A673 (cell line): Measurements from ENCODE around the gene BCKDHA. TPM values are rescaled to one million over a fixed set of nuclear protein-coding genes. Genes with fewer than 3 reads are reported as not detected.
"Not testable (repeated sequence)": the region's sequence is repeated elsewhere in the genome, so short reads cannot be mapped to it uniquely, and the experiment has no call there.

Source experiments
- BruUV-seq: library from RNA; stranded (reverse); fragments of 400-500 nt; replicated peaks from 2 replicates; lab custom pipeline; 2021; lab: Mats Ljungman, UMichigan
- CTCF ChIA-PET: fragments of 300-600 bp; sonication (Branson Sonifier 250); formaldehyde crosslinking; loops from one replicate; lab custom pipeline; 2022; ENCODE audit warnings: antibody characterized with exemption; lab: Charles Lee
- POLR2A ChIA-PET: fragments of 300-600 bp; sonication (Branson Sonifier 250); formaldehyde crosslinking; loops from one replicate; lab custom pipeline; 2022; ENCODE audit warnings: antibody characterized with exemption; ENCODE audit not compliant: low non-redundant PET; lab: Charles Lee
- DNase-seq: peaks from one replicate; pipeline ENCODE4 v3.0.0-alpha.2; 2015; ENCODE audit warnings: low spot score
- H3K27ac ChIP-seq: fragments of 200-600 bp; sonication (generic); 2 replicates; pipeline ENCODE4 v1.5.1; 2016; ENCODE audit warnings: mixed run types, low read depth, mild to moderate bottlenecking, mixed read lengths, antibody characterized with exemption, low read length; ENCODE audit not compliant: poor library complexity, severe bottlenecking
- H3K27me3 ChIP-seq: fragments of 200-600 bp; sonication (generic); replicated peaks from 2 replicates; pipeline ENCODE4 v1.6.1; 2017; ENCODE audit warnings: mixed run types, low read depth, mild to moderate bottlenecking, mixed read lengths, antibody characterized with exemption, low read length; ENCODE audit not compliant: insufficient read depth, poor library complexity
- H3K36me3 ChIP-seq: fragments of 200-600 bp; sonication (generic); 2 replicates; pipeline ENCODE4 v1.6.1; 2016; ENCODE audit warnings: mixed run types, mild to moderate bottlenecking, mixed read lengths, antibody characterized with exemption, low read length; ENCODE audit not compliant: insufficient read depth, poor library complexity, severe bottlenecking
- H3K4me1 ChIP-seq: fragments of 200-600 bp; sonication (generic); 2 replicates; pipeline ENCODE4 v1.6.1; 2017; ENCODE audit warnings: mixed run types, mild to moderate bottlenecking, mixed read lengths, antibody characterized with exemption, low read length; ENCODE audit not compliant: insufficient read depth, poor library complexity, severe bottlenecking
- H3K4me3 ChIP-seq: fragments of 200-600 bp; sonication (generic); 2 replicates; pipeline ENCODE4 v1.5.1; 2016; ENCODE audit warnings: low read depth, mixed run types, mild to moderate bottlenecking, mixed read lengths, low read length; ENCODE audit not compliant: poor library complexity, severe bottlenecking
- H3K9me3 ChIP-seq: fragments of 200-600 bp; sonication (generic); 2 replicates; pipeline ENCODE4 v1.6.1; 2016; ENCODE audit warnings: mixed run types, low read depth, mild to moderate bottlenecking, mixed read lengths, antibody characterized with exemption, low read length; ENCODE audit not compliant: poor library complexity, severe bottlenecking
- EZH2 ChIP-seq: fragments of 200-600 bp; sonication (generic); IDR thresholded peaks from 2 replicates; pipeline ENCODE4 v1.6.1; 2017; ENCODE audit warnings: borderline replicate concordance, low read depth, mild to moderate bottlenecking, mixed read lengths, antibody characterized with exemption, low read length; ENCODE audit not compliant: poor library complexity, severe bottlenecking
- intact Hi-C: fragments of 100-400 bp; cut with micrococcal nuclease; formaldehyde crosslinking; loops from one replicate; pipeline ENCODE4 v1.10.0; 2022; ENCODE audit not compliant: unreplicated experiment
- total RNA-seq: library from RNA; stranded (reverse); gene quantifications from 2 replicates; pipeline ENCODE4 v1.2.3, GENCODE V29; 2021
- TF ChIP-seq, protein P1 (sequence below): fragments of 300-800, 200-600 bp; sonication (generic); conservative IDR thresholded peaks from 2 replicates; pipeline ENCODE4 v1.5.1; 2017; ENCODE audit warnings: low read depth, mild to moderate bottlenecking, antibody characterized with exemption, low read length, moderate library complexity, mixed read lengths

Gene BCKDHA
- total RNA-seq, 1 experiment from 2014 or later = 14.7 TPM

DNA sequence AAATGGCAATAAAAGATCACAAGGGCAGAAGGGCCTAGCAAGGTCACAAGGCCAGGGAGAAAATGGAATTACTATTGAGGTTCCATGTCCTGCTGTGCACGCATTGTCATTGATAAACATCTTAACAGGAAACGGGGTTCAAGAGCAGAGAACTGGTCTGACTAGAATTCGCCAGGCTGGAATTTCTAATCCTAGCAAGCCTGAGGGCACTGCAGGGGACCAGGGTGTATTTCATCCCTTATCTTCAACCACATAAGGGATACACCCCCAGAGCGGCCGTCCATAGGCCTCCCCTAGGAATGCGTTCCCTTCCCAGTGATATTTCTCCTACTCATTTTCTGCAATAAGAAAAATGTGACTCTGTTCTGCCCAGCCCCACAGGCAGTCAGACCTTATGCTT lies 64.9 kb downstream of the BCKDHA start:
- CTCF ChIA-PET = no interaction called here
- Histone ChIP-seq H3K4me3 (no peak overlapping the region), H3K27ac (no peak overlapping the region), H3K36me3 (no peaks in the 10 kb centered on the region), H3K9me3 (no peaks in the 10 kb centered on the region), H3K4me1 (no peaks in the 10 kb centered on the region), H3K27me3 (peaks cover 91% of the 10 kb centered on the region)
- no peak for TF ChIP-seq EZH2
- TF ChIP-seq, protein P1, sequence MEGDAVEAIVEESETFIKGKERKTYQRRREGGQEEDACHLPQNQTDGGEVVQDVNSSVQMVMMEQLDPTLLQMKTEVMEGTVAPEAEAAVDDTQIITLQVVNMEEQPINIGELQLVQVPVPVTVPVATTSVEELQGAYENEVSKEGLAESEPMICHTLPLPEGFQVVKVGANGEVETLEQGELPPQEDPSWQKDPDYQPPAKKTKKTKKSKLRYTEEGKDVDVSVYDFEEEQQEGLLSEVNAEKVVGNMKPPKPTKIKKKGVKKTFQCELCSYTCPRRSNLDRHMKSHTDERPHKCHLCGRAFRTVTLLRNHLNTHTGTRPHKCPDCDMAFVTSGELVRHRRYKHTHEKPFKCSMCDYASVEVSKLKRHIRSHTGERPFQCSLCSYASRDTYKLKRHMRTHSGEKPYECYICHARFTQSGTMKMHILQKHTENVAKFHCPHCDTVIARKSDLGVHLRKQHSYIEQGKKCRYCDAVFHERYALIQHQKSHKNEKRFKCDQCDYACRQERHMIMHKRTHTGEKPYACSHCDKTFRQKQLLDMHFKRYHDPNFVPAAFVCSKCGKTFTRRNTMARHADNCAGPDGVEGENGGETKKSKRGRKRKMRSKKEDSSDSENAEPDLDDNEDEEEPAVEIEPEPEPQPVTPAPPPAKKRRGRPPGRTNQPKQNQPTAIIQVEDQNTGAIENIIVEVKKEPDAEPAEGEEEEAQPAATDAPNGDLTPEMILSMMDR = no peak
- POLR2A ChIA-PET = no interaction called here
- no TSS peak for BruUV-seq
- intact Hi-C loops = no loop called here
- DNase-seq = no peak

DNA sequence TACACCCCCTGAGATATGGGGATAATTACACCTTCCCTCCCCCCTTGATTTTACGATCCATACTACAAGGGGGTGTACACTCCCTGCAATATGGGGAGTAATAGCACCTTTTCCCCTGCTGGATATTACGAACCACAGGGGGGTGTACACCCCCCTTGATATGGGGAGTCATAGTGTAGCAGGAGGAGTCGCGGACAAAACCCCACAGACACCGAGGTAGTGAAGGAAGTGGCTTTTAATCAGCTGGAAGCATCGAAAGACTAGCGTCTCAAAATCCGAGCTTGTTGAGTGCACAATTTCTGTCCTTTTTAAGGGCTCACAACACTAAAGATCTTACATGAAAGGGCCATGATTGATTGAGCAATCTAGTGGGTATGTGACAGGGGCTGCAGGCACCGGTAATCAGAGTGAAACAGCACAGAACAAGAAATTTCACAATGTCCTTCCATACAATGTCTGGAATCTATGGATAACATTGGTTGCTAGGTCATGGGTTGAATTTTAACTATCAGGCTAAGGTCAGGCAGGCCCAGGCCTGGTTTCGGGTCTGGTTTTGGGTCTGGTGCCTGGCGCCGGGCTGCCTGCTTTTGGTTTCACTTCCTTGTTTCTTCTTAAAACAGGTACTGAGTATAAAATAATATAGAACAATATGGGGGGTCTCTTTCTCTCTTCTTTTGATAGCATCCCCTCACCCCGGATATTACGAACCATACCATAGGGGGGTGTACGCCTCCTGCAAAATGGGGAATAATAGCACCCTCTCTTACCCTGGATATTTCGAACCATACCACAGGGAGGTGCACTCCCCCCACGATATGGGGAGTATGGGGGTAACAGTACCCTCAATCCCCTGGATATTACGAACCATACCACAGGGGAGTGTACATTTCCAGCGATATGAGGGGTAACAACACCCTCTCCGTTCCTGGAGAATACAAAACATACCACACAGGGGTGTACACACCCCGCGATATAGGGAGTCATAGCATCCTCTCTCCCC lies 65.9 kb downstream of the BCKDHA start:
- intact Hi-C loops, DNase-seq, BruUV-seq, H3K9me3 ChIP-seq, H3K27ac ChIP-seq, H3K4me1 ChIP-seq, CTCF ChIA-PET, H3K36me3 ChIP-seq, H3K4me3 ChIP-seq, POLR2A ChIA-PET: not testable (repeated sequence)
- peaks cover 91% of the 10 kb centered on the region for H3K27me3 ChIP-seq

Other genes starting within 250 kb of the BCKDHA start
- gene CYP2S1, start 204.6 kb upstream of the BCKDHA start, total RNA-seq = 0.19 and 0.24 TPM in 2 replicates
- 0.92 and 1.0 TPM in 2 replicates for gene AXL, start 178.6 kb upstream of the BCKDHA start, total RNA-seq
- 342 and 344 TPM in 2 replicates for gene HNRNPUL1, start 133.4 kb upstream of the BCKDHA start, total RNA-seq
- gene CCDC97, start 87.6 kb upstream of the BCKDHA start, total RNA-seq = 40.8 and 41.8 TPM in 2 replicates
- 92.4 and 102 TPM in 2 replicates for gene TGFB1, start 43.9 kb upstream of the BCKDHA start, total RNA-seq
- 9.9 and 10.7 TPM in 2 replicates for gene B9D2, start 33.7 kb upstream of the BCKDHA start, total RNA-seq
- 4.9 and 8.7 TPM in 2 replicates for gene TMEM91, start 21.3 kb upstream of the BCKDHA start, total RNA-seq
- 35.0 and 43.1 TPM in 2 replicates for gene EXOSC5, start 459 bp upstream of the BCKDHA start, total RNA-seq
- gene B3GNT8, start 29.6 kb downstream of the BCKDHA start, total RNA-seq = 0.41 and 0.81 TPM in 2 replicates
- gene DMAC2, start 42.1 kb downstream of the BCKDHA start, total RNA-seq = 86.5 and 96.6 TPM in 2 replicates
- gene ERICH4, start 45.3 kb downstream of the BCKDHA start, total RNA-seq = not detected in 2 replicates
- gene CEACAM21, start 178.3 kb downstream of the BCKDHA start, total RNA-seq = 4.3 and 6.1 TPM in 2 replicates
- gene CEACAM4, start 229.3 kb downstream of the BCKDHA start, total RNA-seq = not detected in 2 replicates